Coronary artery (tissue), 2 donors: Measurements from ENCODE around the gene PAXIP1.

Experiments
- DNase-seq: peaks from one replicate; pipeline ENCODE4 v3.0.0-alpha.2; 2017; ENCODE audit warnings: low spot score
- H3K27ac ChIP-seq, 2 donors: fragments of 200-600 bp; sonication (generic); one replicate each; pipeline ENCODE4 v1.5.1; 2016 to 2019
- H3K4me3 ChIP-seq: fragments of 200-600 bp; sonication (generic); 2 replicates; pipeline ENCODE4 v1.5.1; 2016; ENCODE audit warnings: mild to moderate bottlenecking, moderate library complexity
- TF ChIP-seq, protein P1 (sequence below): fragments of 200-600 bp; sonication (generic); IDR thresholded peaks from one replicate; pipeline ENCODE4 v1.5.1; 2019; ENCODE audit warnings: antibody characterized with exemption

The PAXIP1 gene

DNA sequence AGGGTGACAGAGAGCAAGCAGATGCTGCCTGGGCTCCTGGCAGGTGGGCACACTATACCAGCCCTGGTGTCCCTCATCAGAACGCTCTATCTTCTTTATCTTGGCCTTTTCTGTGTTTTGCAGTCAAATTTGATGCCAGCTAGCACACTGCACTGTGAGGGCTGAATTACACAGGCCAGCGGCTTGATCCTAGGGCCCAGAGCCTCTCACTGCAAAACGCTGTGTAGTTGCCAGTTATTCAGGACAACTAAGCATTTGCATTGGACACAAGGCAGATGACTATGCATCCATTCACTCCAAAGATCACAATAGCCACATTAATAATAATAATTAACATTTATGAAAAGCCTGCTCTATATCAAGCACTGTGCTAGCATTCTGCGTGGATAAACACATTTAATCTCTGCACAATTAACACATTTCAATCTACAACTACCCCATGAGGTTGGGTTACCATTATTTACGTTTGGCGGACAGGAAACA lies 100.3 kb downstream of the PAXIP1 start:
- no peak overlapping the region for H3K4me3 ChIP-seq
- no peak for DNase-seq
- no peak overlapping the region for H3K27ac ChIP-seq
- TF ChIP-seq, protein P1, sequence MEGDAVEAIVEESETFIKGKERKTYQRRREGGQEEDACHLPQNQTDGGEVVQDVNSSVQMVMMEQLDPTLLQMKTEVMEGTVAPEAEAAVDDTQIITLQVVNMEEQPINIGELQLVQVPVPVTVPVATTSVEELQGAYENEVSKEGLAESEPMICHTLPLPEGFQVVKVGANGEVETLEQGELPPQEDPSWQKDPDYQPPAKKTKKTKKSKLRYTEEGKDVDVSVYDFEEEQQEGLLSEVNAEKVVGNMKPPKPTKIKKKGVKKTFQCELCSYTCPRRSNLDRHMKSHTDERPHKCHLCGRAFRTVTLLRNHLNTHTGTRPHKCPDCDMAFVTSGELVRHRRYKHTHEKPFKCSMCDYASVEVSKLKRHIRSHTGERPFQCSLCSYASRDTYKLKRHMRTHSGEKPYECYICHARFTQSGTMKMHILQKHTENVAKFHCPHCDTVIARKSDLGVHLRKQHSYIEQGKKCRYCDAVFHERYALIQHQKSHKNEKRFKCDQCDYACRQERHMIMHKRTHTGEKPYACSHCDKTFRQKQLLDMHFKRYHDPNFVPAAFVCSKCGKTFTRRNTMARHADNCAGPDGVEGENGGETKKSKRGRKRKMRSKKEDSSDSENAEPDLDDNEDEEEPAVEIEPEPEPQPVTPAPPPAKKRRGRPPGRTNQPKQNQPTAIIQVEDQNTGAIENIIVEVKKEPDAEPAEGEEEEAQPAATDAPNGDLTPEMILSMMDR = no peak

- H3K27ac ChIP-seq = no peak overlapping the region
- TF ChIP-seq, protein P1 = no peak
- H3K4me3 ChIP-seq = no peak overlapping the region
- DNase-seq = no peak
Observed at GRCh38 chr7:154899862-154900261, 103.1 kb downstream of the PAXIP1 start.

DNA sequence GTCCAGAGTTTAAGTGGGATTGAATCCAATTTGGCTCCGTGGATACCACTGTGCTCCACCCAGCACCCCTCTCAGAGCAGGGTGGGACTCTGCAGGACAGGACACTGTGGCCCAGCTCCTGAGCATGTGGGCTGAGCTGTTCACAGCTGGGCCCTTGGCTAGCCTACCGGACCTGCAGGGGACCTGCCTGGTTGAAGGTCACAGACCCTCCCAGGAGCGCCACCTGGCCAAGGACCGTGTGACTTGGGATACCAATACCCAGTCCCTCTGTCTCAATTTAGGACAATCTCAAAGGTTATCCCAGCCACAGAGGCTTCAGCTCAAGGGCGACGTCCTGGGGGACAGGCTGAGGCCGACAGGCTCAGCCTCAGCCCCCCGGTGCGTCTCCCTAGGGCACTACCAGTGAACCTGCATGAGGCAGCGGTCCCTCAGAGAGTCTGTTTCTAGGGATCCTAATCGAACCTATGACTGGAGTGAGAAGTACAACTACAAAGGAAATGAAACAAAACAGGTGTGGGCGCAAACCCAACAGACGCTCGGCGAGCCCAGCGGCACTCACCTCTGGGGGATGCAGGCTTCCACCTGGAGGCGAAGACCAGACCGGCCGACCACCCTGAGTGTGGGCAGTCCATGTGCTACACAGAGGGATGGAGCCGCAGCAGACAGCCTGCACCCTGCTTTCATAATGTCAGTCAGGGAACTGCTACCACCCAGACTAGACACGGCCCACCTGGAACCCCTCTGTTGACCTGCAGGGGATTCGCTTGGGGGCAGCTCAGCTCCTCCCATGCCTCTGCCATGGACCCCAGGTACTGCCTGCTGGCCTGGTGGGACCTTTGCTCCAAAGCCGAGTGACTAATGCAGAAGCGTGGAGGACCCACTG lies 103.7 kb downstream of the PAXIP1 start:
- no peak for DNase-seq
- TF ChIP-seq, protein P1 = no peak
- no peak overlapping the region for H3K27ac ChIP-seq
- H3K4me3 ChIP-seq = no peak overlapping the region

DNA sequence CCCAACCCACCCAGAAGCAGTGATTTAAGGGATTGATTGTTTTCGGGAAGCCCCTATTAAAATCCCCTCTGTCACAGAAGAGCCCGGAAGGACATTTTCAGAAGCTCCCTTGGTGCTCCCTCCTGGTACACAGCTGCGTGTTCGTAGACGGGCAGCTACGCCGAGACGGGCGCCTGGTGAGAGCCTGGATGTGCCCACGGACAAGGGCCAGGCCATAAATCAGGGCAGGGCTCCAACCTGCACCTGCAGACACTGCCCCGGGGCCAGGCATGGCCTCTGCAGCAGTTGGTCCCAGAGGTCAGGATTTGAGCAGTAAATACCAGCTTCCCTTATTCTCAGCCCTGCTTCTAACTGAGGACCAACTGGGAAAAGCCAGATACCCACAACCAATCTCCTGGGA lies 106.8 kb downstream of the PAXIP1 start:
- TF ChIP-seq, protein P1 = no peak
- no peak for DNase-seq
- no peak overlapping the region for H3K4me3 ChIP-seq
- no peak overlapping the region for H3K27ac ChIP-seq
